Liver (tissue), 9 donors: ENCODE results near the gene DCDC2B. TPM values are rescaled to one million over a fixed set of nuclear protein-coding genes. Genes with fewer than 3 reads are reported as not detected.

ENCODE experiments used
- DNase-seq: peaks from one replicate; pipeline ENCODE4 v3.0.0-alpha.2; 2017; ENCODE audit warnings: low spot score
- H3K27ac ChIP-seq, 2 donors: one replicate each; pipeline ENCODE4 v1.7.0; 2013; ENCODE audit warnings: inconsistent platforms in 2 of 2, low read length in 2 of 2, control low read depth in 1 of 2, low read depth in 1 of 2, mild to moderate bottlenecking in 1 of 2
- H3K27me3 ChIP-seq, 4 donors: one replicate each; pipeline versions ENCODE4 v1.6.1 to v1.7.0; 2013; ENCODE audit warnings: low read length in 3 of 4, inconsistent platforms in 1 of 4, mild to moderate bottlenecking in 1 of 4, moderate library complexity in 1 of 4; ENCODE audit not compliant: control insufficient read depth in 4 of 4, insufficient read depth in 4 of 4
- H3K36me3 ChIP-seq, 4 donors: one replicate each; pipeline versions ENCODE4 v1.6.1 to v1.7.0; 2013; ENCODE audit warnings: low read length in 3 of 4, mild to moderate bottlenecking in 3 of 4, low read depth in 1 of 4, moderate library complexity in 1 of 4; ENCODE audit not compliant: control insufficient read depth in 4 of 4, insufficient read depth in 3 of 4
- H3K4me1 ChIP-seq, 4 donors: one replicate each; pipeline versions ENCODE4 v1.6.1 to v1.7.0; 2013; ENCODE audit warnings: low read length in 3 of 4, mild to moderate bottlenecking in 3 of 4, moderate library complexity in 1 of 4; ENCODE audit not compliant: control insufficient read depth in 4 of 4, insufficient read depth in 4 of 4
- H3K4me3 ChIP-seq, 3 donors: one replicate each; pipeline versions ENCODE4 v1.6.1 to v1.7.0; 2013; ENCODE audit warnings: low read length in 3 of 3, control low read depth in 1 of 3, low read depth in 1 of 3, mild to moderate bottlenecking in 1 of 3
- H3K9ac ChIP-seq, 2 donors: one replicate each; pipeline ENCODE4 v1.7.0; 2013; ENCODE audit warnings: low read length in 2 of 2, mild to moderate bottlenecking in 2 of 2, moderate library complexity in 2 of 2, control low read depth in 1 of 2, low read depth in 1 of 2
- H3K9me3 ChIP-seq, 4 donors: one replicate each; pipeline versions ENCODE4 v1.6.1 to v1.7.0; 2013; ENCODE audit warnings: low read length in 3 of 4; ENCODE audit not compliant: control insufficient read depth in 4 of 4
- EGR1 ChIP-seq, 2 donors: IDR thresholded peaks; 2 replicates each; pipeline ENCODE4 v1.6.1; 2016 to 2018; ENCODE audit warnings: antibody characterized with exemption in 2 of 2, low read depth in 2 of 2
- FOXA1 ChIP-seq: IDR thresholded peaks from 2 replicates; pipeline ENCODE4 v1.6.1; 2016; ENCODE audit warnings: antibody characterized with exemption
- FOXA2 ChIP-seq: IDR thresholded peaks from 2 replicates; pipeline ENCODE4 v1.6.1; 2016; ENCODE audit warnings: antibody characterized with exemption
- HNF4A ChIP-seq, 2 donors: conservative IDR thresholded peaks; 2 replicates each; pipeline ENCODE4 v1.6.1; 2016; ENCODE audit warnings: antibody characterized with exemption in 2 of 2, mild to moderate bottlenecking in 2 of 2
- HNF4G ChIP-seq: IDR thresholded peaks from 2 replicates; pipeline ENCODE4 v1.6.1; 2016; ENCODE audit warnings: antibody characterized with exemption
- JUND ChIP-seq, 2 donors: IDR thresholded peaks; 2 replicates each; pipeline ENCODE4 v1.6.1; 2016; ENCODE audit warnings: antibody characterized with exemption in 2 of 2
- NR2F2 ChIP-seq: IDR thresholded peaks from 2 replicates; pipeline ENCODE4 v1.6.1; 2016; ENCODE audit warnings: antibody characterized with exemption
- RAD21 ChIP-seq, 2 donors: IDR thresholded peaks; 2 replicates each; pipeline ENCODE4 v1.6.1; 2016; ENCODE audit warnings: antibody characterized with exemption in 2 of 2, mild to moderate bottlenecking in 2 of 2
- RXRA ChIP-seq, 2 donors: IDR thresholded peaks; 2 replicates each; pipeline ENCODE4 v1.6.1; 2017 to 2018; ENCODE audit warnings: antibody characterized with exemption in 2 of 2, mild to moderate bottlenecking in 1 of 2
- SP1 ChIP-seq: IDR thresholded peaks from 2 replicates; pipeline ENCODE4 v1.6.1; 2018; ENCODE audit warnings: antibody characterized with exemption, mild to moderate bottlenecking
- YY1 ChIP-seq: IDR thresholded peaks from 2 replicates; pipeline ENCODE4 v1.6.1; 2016; ENCODE audit warnings: antibody characterized with exemption, mild to moderate bottlenecking
- WGBS: extraction: QIAGEN DNeasy Blood & Tissue Kit; methylation state at CpG from one replicate; pipeline ENCODE4 v1.1.7; 2013; 5-methylcytosine and 5-hydroxymethylcytosine counted together
- polyA plus RNA-seq, 2 donors: library from polyadenylated mRNA; stranded (reverse) in 1 of 2; unstranded in 1 of 2; fragments of 200-250 nt in 1 of 2; fragments of >200 nt in 1 of 2; fragmentation: Nextera tagmentation in 1 of 2; extraction: Ambion mirVana in 1 of 2; gene quantifications; one replicate each; pipeline versions ENCODE4 v1.2.1 to v1.2.3, GENCODE V29; 2013 to 2015
- total RNA-seq, 2 donors: library from RNA; depleted of rRNA; stranded (reverse); fragments of >200 nt; gene quantifications; one replicate each; pipeline ENCODE4 v1.2.3, GENCODE V29; 2014
- TF ChIP-seq, protein P1 (sequence below): fragments of 150-350 bp; IDR thresholded peaks from 2 replicates; pipeline ENCODE4 v1.5.1; 2017; ENCODE audit warnings: improper control_type of control experiment, low read depth, low read length; ENCODE audit not compliant: missing input control
- TF ChIP-seq, protein P2 (sequence below): IDR thresholded peaks from 2 replicates; pipeline ENCODE4 v1.6.1; 2016; ENCODE audit warnings: antibody characterized with exemption
- TF ChIP-seq, protein P3 (sequence below): IDR thresholded peaks from 2 replicates; pipeline ENCODE4 v1.6.1; 2016; ENCODE audit warnings: antibody characterized with exemption
- TF ChIP-seq, protein P4 (sequence below): IDR thresholded peaks from 2 replicates; pipeline ENCODE4 v1.6.1; 2016; ENCODE audit warnings: antibody characterized with exemption, mild to moderate bottlenecking
- TF ChIP-seq, protein P5 (sequence below): IDR thresholded peaks from 2 replicates; pipeline ENCODE4 v1.6.1; 2016; ENCODE audit warnings: antibody characterized with exemption
- donor health status: healthy.
- donor health status: healthy.
- donor health status: healthy.
- donor health status: healthy.
- donor health status: healthy.

Gene DCDC2B
- total and polyA plus RNA-seq, 4 donors: 0.08 TPM; not detected in 3

DNA sequence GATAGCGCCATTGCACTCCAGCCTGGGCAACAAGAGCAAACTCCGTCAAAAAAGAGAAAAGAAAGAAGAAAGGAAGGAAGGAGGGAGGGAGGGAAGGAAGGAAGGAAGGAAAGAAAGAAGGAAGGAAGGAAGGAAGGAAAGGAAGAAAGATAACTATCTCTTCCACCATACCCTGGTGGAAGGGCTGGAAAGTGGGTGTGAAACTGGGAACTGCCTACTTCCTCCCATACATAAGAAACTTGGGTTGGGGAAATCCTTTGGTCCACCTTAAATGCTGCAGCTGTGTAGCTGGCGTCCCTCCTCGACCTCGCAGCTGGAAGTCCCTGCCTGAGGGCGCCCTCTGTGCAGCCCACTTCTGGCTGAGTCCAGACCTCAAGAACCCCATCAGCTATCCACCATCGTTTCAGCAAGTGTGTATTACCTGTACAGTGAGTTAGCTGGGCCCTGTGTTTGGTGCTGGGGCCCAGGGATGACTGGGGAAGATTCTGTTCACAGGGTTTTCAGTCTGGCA, 33.5 kb downstream of the DCDC2B start:
- 58% methylated on average over 7 of the region's 7 CpGs for WGBS
- H3K4me1 ChIP-seq: peaks cover 4 to 15% (median 11%) of the 10 kb centered on the region in 4 donors
- no peaks in the 10 kb centered on the region for H3K9me3 ChIP-seq
- DNase-seq: no peak
- no peaks in the 10 kb centered on the region for H3K36me3 ChIP-seq
- TF ChIP-seq SP1 (no peak), HNF4G (no peak), RAD21 (IDR thresholded peaks at IDR 0.05) (no peak), FOXA2 (no peak), EGR1 (IDR thresholded peaks at IDR 0.05; ENCODE audit: low read depth in 2 of 2) (no peak), JUND (IDR thresholded peaks at IDR 0.05) (no peak), RXRA (IDR thresholded peaks at IDR 0.05) (no peak), FOXA1 (no peak)
- TF ChIP-seq, protein P1, sequence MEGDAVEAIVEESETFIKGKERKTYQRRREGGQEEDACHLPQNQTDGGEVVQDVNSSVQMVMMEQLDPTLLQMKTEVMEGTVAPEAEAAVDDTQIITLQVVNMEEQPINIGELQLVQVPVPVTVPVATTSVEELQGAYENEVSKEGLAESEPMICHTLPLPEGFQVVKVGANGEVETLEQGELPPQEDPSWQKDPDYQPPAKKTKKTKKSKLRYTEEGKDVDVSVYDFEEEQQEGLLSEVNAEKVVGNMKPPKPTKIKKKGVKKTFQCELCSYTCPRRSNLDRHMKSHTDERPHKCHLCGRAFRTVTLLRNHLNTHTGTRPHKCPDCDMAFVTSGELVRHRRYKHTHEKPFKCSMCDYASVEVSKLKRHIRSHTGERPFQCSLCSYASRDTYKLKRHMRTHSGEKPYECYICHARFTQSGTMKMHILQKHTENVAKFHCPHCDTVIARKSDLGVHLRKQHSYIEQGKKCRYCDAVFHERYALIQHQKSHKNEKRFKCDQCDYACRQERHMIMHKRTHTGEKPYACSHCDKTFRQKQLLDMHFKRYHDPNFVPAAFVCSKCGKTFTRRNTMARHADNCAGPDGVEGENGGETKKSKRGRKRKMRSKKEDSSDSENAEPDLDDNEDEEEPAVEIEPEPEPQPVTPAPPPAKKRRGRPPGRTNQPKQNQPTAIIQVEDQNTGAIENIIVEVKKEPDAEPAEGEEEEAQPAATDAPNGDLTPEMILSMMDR: no peak
- TF ChIP-seq, protein P2, sequence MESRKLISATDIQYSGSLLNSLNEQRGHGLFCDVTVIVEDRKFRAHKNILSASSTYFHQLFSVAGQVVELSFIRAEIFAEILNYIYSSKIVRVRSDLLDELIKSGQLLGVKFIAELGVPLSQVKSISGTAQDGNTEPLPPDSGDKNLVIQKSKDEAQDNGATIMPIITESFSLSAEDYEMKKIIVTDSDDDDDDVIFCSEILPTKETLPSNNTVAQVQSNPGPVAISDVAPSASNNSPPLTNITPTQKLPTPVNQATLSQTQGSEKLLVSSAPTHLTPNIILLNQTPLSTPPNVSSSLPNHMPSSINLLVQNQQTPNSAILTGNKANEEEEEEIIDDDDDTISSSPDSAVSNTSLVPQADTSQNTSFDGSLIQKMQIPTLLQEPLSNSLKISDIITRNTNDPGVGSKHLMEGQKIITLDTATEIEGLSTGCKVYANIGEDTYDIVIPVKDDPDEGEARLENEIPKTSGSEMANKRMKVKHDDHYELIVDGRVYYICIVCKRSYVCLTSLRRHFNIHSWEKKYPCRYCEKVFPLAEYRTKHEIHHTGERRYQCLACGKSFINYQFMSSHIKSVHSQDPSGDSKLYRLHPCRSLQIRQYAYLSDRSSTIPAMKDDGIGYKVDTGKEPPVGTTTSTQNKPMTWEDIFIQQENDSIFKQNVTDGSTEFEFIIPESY: no peak
- TF ChIP-seq, protein P3, sequence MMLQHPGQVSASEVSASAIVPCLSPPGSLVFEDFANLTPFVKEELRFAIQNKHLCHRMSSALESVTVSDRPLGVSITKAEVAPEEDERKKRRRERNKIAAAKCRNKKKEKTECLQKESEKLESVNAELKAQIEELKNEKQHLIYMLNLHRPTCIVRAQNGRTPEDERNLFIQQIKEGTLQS: no peak
- no peak overlapping the region for H3K4me3 ChIP-seq
- no peaks in the 10 kb centered on the region for H3K27me3 ChIP-seq
- H3K9ac ChIP-seq: peak overlapping the region in 1 of 2 donors; percentile 31
- peak overlapping the region in 1 of 2 donors; percentile 12 for H3K27ac ChIP-seq

DNA sequence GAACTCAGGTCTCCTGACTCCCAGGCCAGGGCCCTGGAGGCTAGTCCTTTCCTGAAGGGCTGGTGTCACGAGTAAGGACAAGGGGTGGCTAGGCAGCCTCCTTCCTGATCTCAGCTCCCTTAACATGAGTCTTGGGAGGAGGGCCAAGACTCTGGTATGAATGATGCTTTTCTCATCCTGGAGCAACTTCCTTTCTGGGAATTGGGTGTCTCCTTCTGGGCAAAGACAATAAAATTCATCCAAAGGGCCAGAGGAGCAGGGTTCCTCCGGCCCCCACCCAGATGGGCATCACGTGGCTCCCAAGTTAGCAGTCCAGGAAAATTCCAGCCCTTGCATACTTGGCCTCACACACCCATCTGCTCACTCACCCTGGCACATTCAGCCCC, 38.0 kb downstream of the DCDC2B start, which contains the start of gene FAM167B:
TSS of gene FAM167B (plus strand) at position 335 of the 386 bp plus-strand sequence. CDS start 200 bp downstream, outside the sequence.
- Histone ChIP-seq H3K9me3 (no peaks in the 10 kb centered on the region), H3K27ac (peak within 1 kb of the TSS; percentile 63 to 66), H3K36me3 (no peaks in the 10 kb centered on the region), H3K9ac (peak within 1 kb of the TSS in 1 of 2 donors; percentile 47), H3K27me3 (no peaks in the 10 kb centered on the region), H3K4me3 (no peak within 1 kb of the TSS), H3K4me1 (peaks cover 3 to 18% (median 10%) of the 10 kb centered on the region in 4 donors)
- 72% methylated on average over 3 of the region's 3 CpGs for WGBS
- no peak for TF ChIP-seq JUND (IDR thresholded peaks at IDR 0.05)
- TF ChIP-seq, protein P4, sequence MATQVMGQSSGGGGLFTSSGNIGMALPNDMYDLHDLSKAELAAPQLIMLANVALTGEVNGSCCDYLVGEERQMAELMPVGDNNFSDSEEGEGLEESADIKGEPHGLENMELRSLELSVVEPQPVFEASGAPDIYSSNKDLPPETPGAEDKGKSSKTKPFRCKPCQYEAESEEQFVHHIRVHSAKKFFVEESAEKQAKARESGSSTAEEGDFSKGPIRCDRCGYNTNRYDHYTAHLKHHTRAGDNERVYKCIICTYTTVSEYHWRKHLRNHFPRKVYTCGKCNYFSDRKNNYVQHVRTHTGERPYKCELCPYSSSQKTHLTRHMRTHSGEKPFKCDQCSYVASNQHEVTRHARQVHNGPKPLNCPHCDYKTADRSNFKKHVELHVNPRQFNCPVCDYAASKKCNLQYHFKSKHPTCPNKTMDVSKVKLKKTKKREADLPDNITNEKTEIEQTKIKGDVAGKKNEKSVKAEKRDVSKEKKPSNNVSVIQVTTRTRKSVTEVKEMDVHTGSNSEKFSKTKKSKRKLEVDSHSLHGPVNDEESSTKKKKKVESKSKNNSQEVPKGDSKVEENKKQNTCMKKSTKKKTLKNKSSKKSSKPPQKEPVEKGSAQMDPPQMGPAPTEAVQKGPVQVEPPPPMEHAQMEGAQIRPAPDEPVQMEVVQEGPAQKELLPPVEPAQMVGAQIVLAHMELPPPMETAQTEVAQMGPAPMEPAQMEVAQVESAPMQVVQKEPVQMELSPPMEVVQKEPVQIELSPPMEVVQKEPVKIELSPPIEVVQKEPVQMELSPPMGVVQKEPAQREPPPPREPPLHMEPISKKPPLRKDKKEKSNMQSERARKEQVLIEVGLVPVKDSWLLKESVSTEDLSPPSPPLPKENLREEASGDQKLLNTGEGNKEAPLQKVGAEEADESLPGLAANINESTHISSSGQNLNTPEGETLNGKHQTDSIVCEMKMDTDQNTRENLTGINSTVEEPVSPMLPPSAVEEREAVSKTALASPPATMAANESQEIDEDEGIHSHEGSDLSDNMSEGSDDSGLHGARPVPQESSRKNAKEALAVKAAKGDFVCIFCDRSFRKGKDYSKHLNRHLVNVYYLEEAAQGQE: no peak
- peak; percentile 81 for TF ChIP-seq NR2F2
- no peak for TF ChIP-seq FOXA1
- TF ChIP-seq EGR1 (IDR thresholded peaks at IDR 0.05; ENCODE audit: low read depth in 2 of 2): no peak
- TF ChIP-seq YY1: no peak
- TF ChIP-seq, protein P3: no peak
- TF ChIP-seq, protein P2: no peak
- TF ChIP-seq HNF4A (conservative IDR thresholded peaks at IDR 0.05): no peak
- TF ChIP-seq RAD21 (IDR thresholded peaks at IDR 0.05): no peak
- TF ChIP-seq, protein P5, sequence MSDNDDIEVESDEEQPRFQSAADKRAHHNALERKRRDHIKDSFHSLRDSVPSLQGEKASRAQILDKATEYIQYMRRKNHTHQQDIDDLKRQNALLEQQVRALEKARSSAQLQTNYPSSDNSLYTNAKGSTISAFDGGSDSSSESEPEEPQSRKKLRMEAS: peak; percentile 27
- peak; percentile 36 to 69 for TF ChIP-seq RXRA (IDR thresholded peaks at IDR 0.05)
- peak; percentile 54 for TF ChIP-seq SP1
- DNase-seq: no peak
